ENCODE results near the gene BLTP2.

- no peak for TF ChIP-seq CTCF (IDR thresholded peaks at IDR 0.05)
- no peak for TF ChIP-seq POLR2A (IDR thresholded peaks at IDR 0.05)
- TF ChIP-seq POLR2AphosphoS5 (IDR thresholded peaks at IDR 0.05) = no peak
Measured at GRCh38 chr17:28675980-28676379, 31.0 kb upstream of the BLTP2 start.
